GM12874 (cell line): ENCODE data around the gene AIRE.

ENCODE experiments used
- CTCF ChIP-seq: IDR thresholded peaks from 2 replicates; pipeline ENCODE4 v1.5.1; 2011; ENCODE audit warnings: low read depth, mild to moderate bottlenecking, control low read depth, low read length, moderate library complexity; ENCODE audit not compliant: insufficient read depth

AIRE gene

GRCh38 chr21:44279354-44280260, 6.1 kb upstream of the AIRE start:
- TF ChIP-seq CTCF: no peak

DNA sequence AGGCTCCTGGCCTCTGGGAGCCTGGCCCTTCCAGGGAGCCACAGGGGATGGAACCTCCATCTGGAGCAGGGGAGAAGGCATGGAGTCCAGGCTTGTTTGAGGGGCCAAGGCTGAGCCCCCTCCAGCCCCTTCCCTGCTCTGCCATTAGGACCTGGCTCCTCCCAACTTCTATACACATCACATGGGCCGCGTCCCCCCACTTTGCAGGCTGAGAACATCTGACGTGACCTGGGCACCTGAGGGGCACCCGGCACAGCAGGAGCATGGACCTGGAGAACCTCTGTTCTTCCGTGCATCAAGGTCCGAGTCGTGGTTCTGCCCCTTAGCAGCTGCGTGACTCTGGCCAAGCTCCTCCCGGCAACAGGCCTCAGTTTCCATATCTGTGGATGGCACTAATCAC, 3.9 kb upstream of the AIRE start:
- TF ChIP-seq CTCF: no peak

DNA sequence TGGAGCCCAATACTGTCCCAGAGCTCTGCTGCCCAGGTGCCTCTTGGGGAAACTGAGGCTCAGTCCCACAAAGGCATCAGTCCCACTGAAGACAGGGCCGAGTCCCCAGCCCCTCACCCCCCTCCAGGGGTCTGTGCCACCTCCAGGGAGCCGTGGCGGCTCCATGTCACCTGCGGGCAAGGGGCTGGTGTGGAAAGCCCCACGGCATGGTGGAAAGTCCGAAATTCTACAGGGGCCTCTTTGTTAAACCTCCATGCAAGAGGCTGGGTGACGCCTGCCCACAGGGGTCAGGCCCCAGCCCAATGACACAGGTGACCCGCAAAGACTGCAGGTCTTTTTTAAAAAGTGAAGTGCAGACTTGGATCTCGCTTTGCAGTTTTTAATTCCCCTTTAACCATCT, 3.3 kb upstream of the AIRE start:
- no peak for TF ChIP-seq CTCF

DNA sequence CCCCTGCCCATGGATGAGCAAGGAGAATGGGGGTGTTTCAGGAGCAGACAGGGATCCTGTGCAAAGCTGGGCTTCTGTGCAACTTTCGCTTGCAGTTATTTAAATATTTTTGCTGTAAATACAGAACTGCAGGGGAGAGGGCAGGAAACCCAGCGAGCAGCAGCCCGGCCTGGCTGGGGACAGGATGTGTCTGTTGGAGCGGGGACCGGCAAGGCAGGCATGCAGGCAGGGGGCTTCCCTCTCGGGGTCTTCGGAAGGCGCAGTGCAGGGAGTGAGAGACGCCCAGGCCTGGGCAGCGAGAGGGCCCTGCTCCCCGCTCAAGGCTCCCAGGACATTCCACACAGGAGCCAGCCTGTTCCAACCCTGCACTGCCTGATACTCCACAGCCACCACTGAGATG, 1.7 kb upstream of the AIRE start:
- TF ChIP-seq CTCF: no peak

DNA sequence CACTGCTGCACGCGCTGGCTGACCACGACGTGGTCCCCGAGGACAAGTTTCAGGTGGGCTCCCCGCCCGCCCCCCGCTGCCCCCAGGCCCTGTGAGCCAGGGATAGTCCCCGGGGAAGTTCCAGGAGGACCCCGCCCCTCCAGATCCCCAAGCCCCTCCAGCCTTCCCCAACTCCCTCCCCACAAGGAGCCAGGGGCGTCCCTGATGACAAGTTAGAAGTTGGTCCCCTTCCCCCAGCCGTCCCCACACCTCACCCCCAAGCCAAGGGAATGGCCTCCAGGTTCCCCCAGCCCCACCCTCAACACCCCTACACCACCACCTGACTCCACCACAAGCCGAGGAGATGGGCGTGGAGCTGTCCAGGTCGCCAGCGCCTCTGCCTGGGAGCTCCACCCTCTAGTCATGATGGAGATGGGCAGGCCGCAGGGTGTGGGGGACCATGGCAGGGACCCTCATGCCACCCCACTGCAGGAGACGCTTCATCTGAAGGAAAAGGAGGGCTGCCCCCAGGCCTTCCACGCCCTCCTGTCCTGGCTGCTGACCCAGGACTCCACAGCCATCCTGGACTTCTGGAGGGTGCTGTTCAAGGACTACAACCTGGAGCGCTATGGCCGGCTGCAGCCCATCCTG, 525 bp downstream of the AIRE start:
- TF ChIP-seq CTCF: no peak

DNA sequence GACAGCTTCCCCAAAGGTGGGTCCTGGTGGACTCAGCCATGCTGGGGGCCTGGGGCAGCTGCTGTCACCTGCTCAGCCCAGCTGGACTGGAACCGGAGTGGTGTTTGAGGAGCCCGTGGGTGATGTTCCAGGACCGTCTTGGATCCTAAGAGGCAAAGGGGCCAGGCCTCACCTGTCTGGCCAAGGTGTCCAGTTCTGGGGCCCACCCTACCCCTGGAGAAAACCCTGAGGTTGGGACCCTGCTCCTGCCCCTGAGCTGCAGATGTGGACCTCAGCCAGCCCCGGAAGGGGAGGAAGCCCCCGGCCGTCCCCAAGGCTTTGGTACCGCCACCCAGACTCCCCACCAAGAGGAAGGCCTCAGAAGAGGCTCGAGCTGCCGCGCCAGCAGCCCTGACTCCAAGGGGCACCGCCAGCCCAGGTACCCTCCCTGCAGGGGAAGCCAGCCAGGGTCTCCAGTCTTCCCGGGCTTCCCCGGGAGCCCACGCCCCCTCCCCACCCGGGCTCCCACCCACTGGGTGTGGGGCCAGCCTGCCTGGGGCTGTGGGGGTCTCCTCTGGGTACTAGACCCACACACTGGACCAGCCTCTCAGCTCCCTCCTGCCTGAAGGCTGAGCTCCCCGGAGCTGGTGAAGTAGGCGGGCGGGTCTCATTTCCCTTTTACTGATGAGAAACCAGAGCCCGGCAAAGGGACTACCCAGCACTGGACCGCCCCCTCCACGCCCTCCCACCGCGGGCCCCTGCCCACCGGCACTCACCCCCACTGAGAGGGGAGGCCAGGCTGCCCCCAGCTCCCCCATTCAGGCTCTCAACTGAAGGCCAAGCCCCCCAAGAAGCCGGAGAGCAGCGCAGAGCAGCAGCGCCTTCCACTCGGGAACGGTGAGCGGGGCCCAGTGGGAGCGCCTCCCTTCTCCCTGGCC, 1.3 kb downstream of the AIRE start:
- no peak for TF ChIP-seq CTCF
